Osteocyte (in vitro differentiated cells): ENCODE results near the gene SLC10A1. TPM values are rescaled to one million over a fixed set of nuclear protein-coding genes. Genes with fewer than 3 reads are reported as not detected.

Experiments
- DNase-seq: peaks from one replicate; pipeline ENCODE4 v3.0.0; 2021; ENCODE audit warnings: mixed read lengths; ENCODE audit not compliant: unreplicated experiment; ENCODE audit errors: extremely low spot score
- H3K27ac Mint-ChIP-seq: one replicate; pipeline ENCODE4 v1.8.0; 2021; ENCODE audit warnings: mild to moderate bottlenecking, mixed read lengths; ENCODE audit not compliant: unreplicated experiment
- H3K27me3 Mint-ChIP-seq: one replicate; pipeline ENCODE4 v1.8.0; 2021; ENCODE audit warnings: mixed read lengths; ENCODE audit not compliant: unreplicated experiment
- H3K36me3 Mint-ChIP-seq: one replicate; pipeline ENCODE4 v1.8.0; 2021; ENCODE audit warnings: mixed read lengths; ENCODE audit not compliant: unreplicated experiment
- H3K4me1 Mint-ChIP-seq: one replicate; pipeline ENCODE4 v1.8.0; 2021; ENCODE audit warnings: mixed read lengths; ENCODE audit not compliant: unreplicated experiment
- H3K4me3 Mint-ChIP-seq: one replicate; pipeline ENCODE4 v1.8.0; 2021; ENCODE audit warnings: mild to moderate bottlenecking, moderate library complexity, mixed read lengths; ENCODE audit not compliant: unreplicated experiment
- H3K9me3 Mint-ChIP-seq: one replicate; pipeline ENCODE4 v1.8.0; 2021; ENCODE audit warnings: mixed read lengths; ENCODE audit not compliant: unreplicated experiment
- CTCF ChIP-seq: fragments of 200-600 bp; sonication (generic); IDR thresholded peaks from 2 replicates; pipeline ENCODE4 v1.5.0; 2021; ENCODE audit warnings: antibody characterized with exemption, mild to moderate bottlenecking, moderate library complexity
- total RNA-seq: library from RNA; stranded (reverse); gene quantifications from 2 replicates; pipeline ENCODE4 v1.2.1, GENCODE V29; 2021

SLC10A1 gene
- total RNA-seq, 1 donor from 2014 or later = not detected

GRCh38 chr14:69827560-69827959, 30.5 kb upstream of the SLC10A1 start:
- H3K4me1 Mint-ChIP-seq = no peaks in the 10 kb centered on the region
- TF ChIP-seq CTCF = no peak
- no peak overlapping the region for H3K27ac Mint-ChIP-seq
- peak; percentile 21 for DNase-seq
- H3K4me3 Mint-ChIP-seq = no peak overlapping the region
- H3K27me3 Mint-ChIP-seq = peaks cover 3% of the 10 kb centered on the region
- no peaks in the 10 kb centered on the region for H3K36me3 Mint-ChIP-seq
- H3K9me3 Mint-ChIP-seq = no peaks in the 10 kb centered on the region

- DNase-seq = no peak
- no peak overlapping the region for H3K27ac Mint-ChIP-seq
- no peak overlapping the region for H3K4me3 Mint-ChIP-seq
- no peak for TF ChIP-seq CTCF
- peaks cover 1% of the 10 kb centered on the region for H3K4me1 Mint-ChIP-seq
- peaks cover 13% of the 10 kb centered on the region for H3K27me3 Mint-ChIP-seq
- H3K36me3 Mint-ChIP-seq = no peaks in the 10 kb centered on the region
- H3K9me3 Mint-ChIP-seq = no peaks in the 10 kb centered on the region
These were observed 25.4 kb upstream of the SLC10A1 start for GRCh38 chr14:69822456-69822855.

- Mint-ChIP-seq H3K27me3 (peaks cover 13% of the 10 kb centered on the region), H3K27ac (no peak overlapping the region), H3K4me1 (peaks cover 1% of the 10 kb centered on the region), H3K9me3 (no peaks in the 10 kb centered on the region), H3K4me3 (no peak overlapping the region), H3K36me3 (no peaks in the 10 kb centered on the region)
- no peak for DNase-seq
- no peak for TF ChIP-seq CTCF
These were observed 23.9 kb upstream of the SLC10A1 start for GRCh38 chr14:69820991-69821390.

GRCh38 chr14:69819607-69820006, 22.6 kb upstream of the SLC10A1 start:
- Mint-ChIP-seq H3K4me1 (peaks cover 1% of the 10 kb centered on the region), H3K4me3 (no peak overlapping the region), H3K36me3 (no peaks in the 10 kb centered on the region), H3K9me3 (no peaks in the 10 kb centered on the region), H3K27ac (no peak overlapping the region), H3K27me3 (peaks cover 13% of the 10 kb centered on the region)
- no peak for TF ChIP-seq CTCF
- peak; percentile 73 for DNase-seq

- Mint-ChIP-seq H3K9me3 (no peaks in the 10 kb centered on the region), H3K27me3 (peaks cover 17% of the 10 kb centered on the region), H3K36me3 (no peaks in the 10 kb centered on the region), H3K27ac (no peak overlapping the region), H3K4me3 (no peak overlapping the region), H3K4me1 (peaks cover 1% of the 10 kb centered on the region)
- peak; percentile 85 for DNase-seq
- peak; percentile 87 for TF ChIP-seq CTCF
These were observed 21.7 kb upstream of the SLC10A1 start for GRCh38 chr14:69818758-69819191.
